ENCODE results near the gene CPNE5.

GRCh38 chr6:36784376-36784636 lies 54.9 kb downstream of the CPNE5 start:
- TF ChIP-seq CTCF (IDR thresholded peaks at IDR 0.05) (no peak), POLR2A (IDR thresholded peaks at IDR 0.05) (no peak)
